GM12878 (cell line): ENCODE data around the gene TESK1. TPM values are rescaled to one million over a fixed set of nuclear protein-coding genes. Genes with fewer than 3 reads are reported as not detected.
"Not testable (repeated sequence)": the region's sequence is repeated elsewhere in the genome, so short reads cannot be mapped to it uniquely, and the experiment has no call there.

Source experiments
- ATAC-seq: fragments of 200-7000 bp; cut with Tn5 transposase; 3 replicates; pipeline ENCODE4 v1.9.1; 2020; ENCODE audit warnings: mild to moderate bottlenecking, moderate library complexity
- BruUV-seq: library from RNA; stranded (reverse); fragments of 400-500 nt; replicated peaks from 2 replicates; lab custom pipeline; 2021; lab: Mats Ljungman, UMichigan
- CTCF ChIA-PET: fragments of 300-600 bp; sonication (Branson Sonifier 250); formaldehyde crosslinking; extraction: SDS; loops from one replicate; lab custom pipeline; 2021; ENCODE audit warnings: inconsistent platforms; lab: Yijun Ruan, JAX
- POLR2A ChIA-PET: fragments of 350-600 bp; formaldehyde crosslinking; extraction: SDS; loops from one replicate; lab custom pipeline; 2021; ENCODE audit warnings: inconsistent platforms; lab: Charles Lee
- RAD21 ChIA-PET: fragments of 300-600 bp; sonication (Branson Sonifier 250); formaldehyde crosslinking; loops from one replicate; lab custom pipeline; 2023; ENCODE audit warnings: antibody characterized with exemption; ENCODE audit not compliant: unreplicated experiment; lab: Charles Lee
- SMC1A ChIA-PET: fragments of 300-600 bp; sonication (Branson Sonifier 250); formaldehyde crosslinking; loops from one replicate; lab custom pipeline; 2023; ENCODE audit not compliant: unreplicated experiment, uncharacterized antibody; lab: Charles Lee
- DNase-seq: peaks from one replicate; pipeline ENCODE4 v3.0.0-alpha.2; 2011; ENCODE audit warnings: low read depth, low spot score
- FAIRE-seq: peaks from 3 replicates; lab custom pipeline; 2011; peaks lifted over from hg19 to GRCh38; lab: Jason Lieb, UNC
- H2AFZ ChIP-seq: 2 replicates; pipeline ENCODE4 v1.6.0; 2011; ENCODE audit warnings: low read depth, low read length, control low read depth; ENCODE audit not compliant: control insufficient read depth
- H3K27ac ChIP-seq: 2 replicates; pipeline ENCODE4 v1.5.1; 2011; ENCODE audit warnings: control low read depth; ENCODE audit not compliant: control insufficient read depth, insufficient read depth
- H3K27me3 ChIP-seq, 2 experiments: replicated peaks in 1 of 2; 2 replicates each; pipeline versions ENCODE4 v1.6.0 to v1.6.1; 2011; ENCODE audit warnings: low read length in 1 of 2; ENCODE audit not compliant: control insufficient read depth in 2 of 2, insufficient read depth in 2 of 2
- H3K36me3 ChIP-seq, 2 experiments: 2 replicates each; pipeline ENCODE4 v1.5.1; 2011; ENCODE audit warnings: low read length in 1 of 2; ENCODE audit not compliant: control insufficient read depth in 2 of 2, insufficient read depth in 2 of 2
- H3K4me1 ChIP-seq: 2 replicates; pipeline ENCODE4 v1.6.1; 2011; ENCODE audit warnings: mild to moderate bottlenecking, low read length, moderate library complexity, mixed read lengths; ENCODE audit not compliant: control insufficient read depth, insufficient read depth
- H3K4me2 ChIP-seq: 2 replicates; pipeline ENCODE4 v1.6.0; 2011; ENCODE audit warnings: control low read depth; ENCODE audit not compliant: control insufficient read depth, insufficient read depth
- H3K4me3 ChIP-seq: fragments of 200-600 bp; sonication (generic); 2 replicates; pipeline ENCODE4 v1.5.1; 2016
- H3K79me2 ChIP-seq: 2 replicates; pipeline ENCODE4 v1.6.0; 2011; ENCODE audit warnings: low read length; ENCODE audit not compliant: control insufficient read depth, insufficient read depth
- H3K9ac ChIP-seq: 2 replicates; pipeline ENCODE4 v1.8.0; 2011; ENCODE audit warnings: low read length, control low read depth, mixed read lengths; ENCODE audit not compliant: control insufficient read depth, insufficient read depth
- H3K9me3 ChIP-seq: replicated peaks from 3 replicates; pipeline ENCODE4 v1.5.1; 2011; ENCODE audit warnings: mild to moderate bottlenecking, low read length; ENCODE audit not compliant: control insufficient read depth, insufficient read depth
- H4K20me1 ChIP-seq: 2 replicates; pipeline ENCODE4 v1.6.0; 2011; ENCODE audit not compliant: control insufficient read depth, insufficient read depth
- EED ChIP-seq: sonication (generic); IDR thresholded peaks from 2 replicates; pipeline ENCODE4 v1.6.1; 2016; ENCODE audit warnings: antibody characterized with exemption, low read depth
- ESRRA ChIP-seq: IDR thresholded peaks from 2 replicates; pipeline ENCODE4 v1.6.1; 2012; ENCODE audit warnings: mild to moderate bottlenecking, low read length, improper control_type of control experiment
- GATAD2B ChIP-seq: fragments of 450-650 bp; conservative IDR thresholded peaks from 2 replicates; pipeline ENCODE4 v1.6.1; 2017; ENCODE audit warnings: low read depth, mild to moderate bottlenecking, moderate library complexity
- NFYB ChIP-seq: IDR thresholded peaks from 2 replicates; pipeline ENCODE4 v1.6.1; 2011; ENCODE audit warnings: low read depth, mild to moderate bottlenecking, low read length, improper control_type of control experiment, moderate library complexity; ENCODE audit not compliant: insufficient read depth
- PAX5 ChIP-seq: IDR thresholded peaks from 2 replicates; pipeline ENCODE4 v1.6.1; 2011; ENCODE audit warnings: low read depth, low read length, borderline replicate concordance
- RELA ChIP-seq: fragments of 450-650 bp; IDR thresholded peaks from 2 replicates; pipeline ENCODE4 v1.8.0; 2014; ENCODE audit warnings: borderline replicate concordance; ENCODE audit not compliant: partially characterized antibody
- TBL1XR1 ChIP-seq: IDR thresholded peaks from 2 replicates; pipeline ENCODE4 v1.6.1; 2012; ENCODE audit warnings: low read depth, low read length, improper control_type of control experiment
- WGBS: methylation state at CpG from one replicate; pipeline ENCODE4 v1.1.6; 2016; ENCODE audit warnings: low lambda C conversion rate; ENCODE audit not compliant: insufficient replicate concordance, insufficient coverage; ENCODE audit errors: missing lambda C conversion rate; 5-methylcytosine and 5-hydroxymethylcytosine counted together
- in situ Hi-C: fragments of 300-500 bp; cut with MboI; formaldehyde crosslinking; loops from 9 replicates; pipeline ENCODE4 v1.14.3; 2018; ENCODE audit warnings: mixed read lengths
- intact Hi-C: fragments of 100-400 bp; cut with micrococcal nuclease; formaldehyde crosslinking; loops from one replicate; pipeline ENCODE4 v1.14.2; 2022; ENCODE audit not compliant: unreplicated experiment
- polyA plus RNA-seq, 11 experiments: library from polyadenylated mRNA; depleted of rRNA in 4 of 11; unstranded in 6 of 11; stranded (reverse) in 5 of 11; fragments of >200 nt; fragmentation: Nextera tagmentation in 4 of 11; fragmentation: Illumina TruSeq in 1 of 11; extraction: Ambion mirVana in 4 of 11; extraction: Trizol in 1 of 11; gene quantifications; 1 replicate in 1 of 11; 2 replicates in 10 of 11; pipeline versions ENCODE4 v1.2.1 to v1.2.3, GENCODE V29; 2011 to 2016; ENCODE audit warnings: inconsistent platforms in 2 of 11, missing spikeins in 2 of 11, low read depth in 1 of 11
- total RNA-seq, 4 experiments: library from RNA; depleted of rRNA in 3 of 4; stranded (reverse); fragments of >200 nt in 3 of 4; fragmentation: Illumina TruSeq in 1 of 4; extraction: Trizol in 1 of 4; gene quantifications; 2 replicates each; pipeline versions ENCODE4 v1.2.1 to v1.2.3, GENCODE V29; 2013 to 2021
- TF ChIP-seq, protein P1 (sequence below): fragments of 450-650 bp; IDR thresholded peaks from 2 replicates; pipeline ENCODE4 v1.6.1; 2017; ENCODE audit warnings: low read depth, mild to moderate bottlenecking, moderate library complexity

TESK1 gene
- total and polyA plus RNA-seq, 10 of the 15 experiments (the other 5 are each of a cell fraction or from before 2014, with no cell fraction given) = 0.16 to 19.5 (median 7.9) TPM; not detected in 1

DNA sequence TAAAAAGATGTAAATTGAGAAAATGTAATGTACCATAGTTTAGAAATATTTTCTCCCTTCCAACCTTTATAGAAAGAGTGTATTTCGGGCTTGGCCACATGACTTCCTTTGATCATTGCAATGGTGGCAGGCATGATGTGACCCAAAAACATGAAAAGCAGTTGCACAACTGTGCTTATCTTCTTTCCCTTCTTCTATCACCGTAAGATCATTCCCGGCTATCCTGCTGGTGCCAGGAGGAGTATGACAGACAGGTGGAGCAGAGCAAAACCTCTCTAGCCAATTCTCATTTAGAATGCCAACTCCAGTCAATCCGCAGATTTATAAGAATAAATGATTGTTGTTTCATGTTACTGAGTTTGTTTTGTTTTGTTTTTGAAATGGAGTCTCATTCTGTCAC is 10.6 kb upstream of the TESK1 start:
- ChIA-PET SMC1A (no interaction called here), CTCF (no interaction called here), POLR2A (no interaction called here), RAD21 (no interaction called here)
- in situ Hi-C loops = no loop called here
- Histone ChIP-seq H3K27me3 (no peaks in the 10 kb centered on the region), H4K20me1 (no peaks in the 10 kb centered on the region), H3K4me3 (no peak overlapping the region), H3K9me3 (peaks cover 6% of the 10 kb centered on the region), H3K4me1 (peaks cover 4% of the 10 kb centered on the region), H3K27ac (no peak overlapping the region), H3K79me2 (no peaks in the 10 kb centered on the region), H3K36me3 (no peaks in the 10 kb centered on the region), H3K9ac (no peak overlapping the region), H2AFZ (no peak overlapping the region), H3K4me2 (no peak overlapping the region)
- TF ChIP-seq GATAD2B (no peak), RELA (no peak), PAX5 (no peak), ESRRA (no peak), NFYB (no peak), EED (no peak), TBL1XR1 (no peak)
- TF ChIP-seq, protein P1, sequence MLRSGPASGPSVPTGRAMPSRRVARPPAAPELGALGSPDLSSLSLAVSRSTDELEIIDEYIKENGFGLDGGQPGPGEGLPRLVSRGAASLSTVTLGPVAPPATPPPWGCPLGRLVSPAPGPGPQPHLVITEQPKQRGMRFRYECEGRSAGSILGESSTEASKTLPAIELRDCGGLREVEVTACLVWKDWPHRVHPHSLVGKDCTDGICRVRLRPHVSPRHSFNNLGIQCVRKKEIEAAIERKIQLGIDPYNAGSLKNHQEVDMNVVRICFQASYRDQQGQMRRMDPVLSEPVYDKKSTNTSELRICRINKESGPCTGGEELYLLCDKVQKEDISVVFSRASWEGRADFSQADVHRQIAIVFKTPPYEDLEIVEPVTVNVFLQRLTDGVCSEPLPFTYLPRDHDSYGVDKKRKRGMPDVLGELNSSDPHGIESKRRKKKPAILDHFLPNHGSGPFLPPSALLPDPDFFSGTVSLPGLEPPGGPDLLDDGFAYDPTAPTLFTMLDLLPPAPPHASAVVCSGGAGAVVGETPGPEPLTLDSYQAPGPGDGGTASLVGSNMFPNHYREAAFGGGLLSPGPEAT = no peak
- intact Hi-C loops = no loop called here
- no TSS peak for BruUV-seq
- DNase-seq (no peak), FAIRE-seq (no peak), ATAC-seq (no peak)
- 57% methylated on average over 4 of the region's 4 CpGs for WGBS

DNA sequence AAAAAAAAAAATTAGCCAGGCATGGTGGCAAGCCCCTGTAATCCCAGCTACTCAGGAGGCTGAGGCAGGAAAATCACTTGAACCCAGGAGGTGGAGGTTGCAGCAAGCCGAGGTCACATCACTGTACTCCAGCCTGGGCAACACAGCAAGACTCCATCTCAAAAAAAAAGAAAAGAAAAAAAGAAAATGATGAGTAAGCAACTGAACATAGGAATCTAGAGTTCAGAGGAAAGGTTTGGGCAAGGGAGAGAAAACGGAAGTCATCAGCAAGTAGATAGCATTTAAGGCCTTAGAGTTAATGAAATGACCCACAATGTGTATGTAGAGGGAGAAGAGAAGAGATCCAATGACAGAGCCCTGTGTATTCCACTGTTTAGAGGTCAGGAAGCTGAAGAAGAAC is 8.2 kb upstream of the TESK1 start:
- H3K36me3 ChIP-seq, BruUV-seq, H3K4me3 ChIP-seq, SMC1A ChIA-PET, H3K27ac ChIP-seq, ATAC-seq, H4K20me1 ChIP-seq, FAIRE-seq, H3K27me3 ChIP-seq, DNase-seq, RAD21 ChIA-PET, H3K4me2 ChIP-seq, H3K9me3 ChIP-seq, POLR2A ChIA-PET, H3K4me1 ChIP-seq, intact Hi-C loops, H2AFZ ChIP-seq, H3K79me2 ChIP-seq, in situ Hi-C loops, H3K9ac ChIP-seq: not testable (repeated sequence)
- CTCF ChIA-PET = interaction anchor here (0.7 kb wide), 2 partner anchors 33 to 314 kb away, joined by 3 read pairs; no protein-coding TSS in a partner anchor
- 3% methylated on average over 2 of the region's 2 CpGs for WGBS
